ENCODE measurements around the gene CAMTA1.

DNA sequence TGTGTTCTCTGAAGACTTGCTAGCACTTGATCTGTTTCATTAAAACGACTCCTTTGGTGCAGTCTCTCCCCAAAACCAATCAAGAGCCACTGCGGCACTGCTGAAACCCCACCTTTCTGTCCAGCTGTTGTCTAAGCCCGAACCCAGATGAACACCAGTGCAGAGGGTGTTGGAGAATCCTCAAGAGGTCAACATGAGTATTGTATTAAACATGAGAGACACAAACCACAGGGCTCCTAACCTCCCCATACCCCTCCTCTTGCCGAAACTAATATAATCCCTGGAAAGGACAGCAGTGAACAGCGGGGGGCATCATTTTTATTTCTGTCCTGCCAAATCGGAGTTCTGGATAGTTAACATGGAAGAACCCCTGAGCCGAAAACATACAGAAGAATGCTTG lies 333.9 kb downstream of the CAMTA1 start:
- no peak for TF ChIP-seq POLR2A (IDR thresholded peaks at IDR 0.05)
- TF ChIP-seq, protein P1, sequence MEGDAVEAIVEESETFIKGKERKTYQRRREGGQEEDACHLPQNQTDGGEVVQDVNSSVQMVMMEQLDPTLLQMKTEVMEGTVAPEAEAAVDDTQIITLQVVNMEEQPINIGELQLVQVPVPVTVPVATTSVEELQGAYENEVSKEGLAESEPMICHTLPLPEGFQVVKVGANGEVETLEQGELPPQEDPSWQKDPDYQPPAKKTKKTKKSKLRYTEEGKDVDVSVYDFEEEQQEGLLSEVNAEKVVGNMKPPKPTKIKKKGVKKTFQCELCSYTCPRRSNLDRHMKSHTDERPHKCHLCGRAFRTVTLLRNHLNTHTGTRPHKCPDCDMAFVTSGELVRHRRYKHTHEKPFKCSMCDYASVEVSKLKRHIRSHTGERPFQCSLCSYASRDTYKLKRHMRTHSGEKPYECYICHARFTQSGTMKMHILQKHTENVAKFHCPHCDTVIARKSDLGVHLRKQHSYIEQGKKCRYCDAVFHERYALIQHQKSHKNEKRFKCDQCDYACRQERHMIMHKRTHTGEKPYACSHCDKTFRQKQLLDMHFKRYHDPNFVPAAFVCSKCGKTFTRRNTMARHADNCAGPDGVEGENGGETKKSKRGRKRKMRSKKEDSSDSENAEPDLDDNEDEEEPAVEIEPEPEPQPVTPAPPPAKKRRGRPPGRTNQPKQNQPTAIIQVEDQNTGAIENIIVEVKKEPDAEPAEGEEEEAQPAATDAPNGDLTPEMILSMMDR (IDR thresholded peaks at IDR 0.05) = no peak
